Peyer's patch (tissue), 4 donors: Measurements from ENCODE around the gene ENPP4.

Source experiments
- CTCF ChIP-seq, 6 experiments: fragments of 450-650 bp in 4 of 6; fragments of 200-600 bp in 2 of 6; sonication (generic) in 1 of 6; IDR thresholded peaks; one replicate each; pipeline ENCODE4 v1.5.1; 2017 to 2019; ENCODE audit warnings: antibody characterized with exemption in 6 of 6, mild to moderate bottlenecking in 3 of 6, moderate library complexity in 1 of 6
- POLR2A ChIP-seq, 2 donors: fragments of 450-650 bp; IDR thresholded peaks; one replicate each; pipeline ENCODE4 v1.5.1; 2017; ENCODE audit warnings: antibody characterized with exemption in 2 of 2, mild to moderate bottlenecking in 2 of 2, moderate library complexity in 2 of 2

GRCh38 chr6:46115634-46116033, 14.2 kb upstream of the ENPP4 start:
- TF ChIP-seq CTCF (IDR thresholded peaks at IDR 0.05) (no peak), POLR2A (IDR thresholded peaks at IDR 0.05) (no peak)
